ENCODE data around the gene TRAF3IP1. TPM values are rescaled to one million over a fixed set of nuclear protein-coding genes. Genes with fewer than 3 reads are reported as not detected.
A peak's percentile ranks its signal among the peaks of the same experiment; 100 is the strongest.

Gene TRAF3IP1
- total and polyA plus RNA-seq, 2 of the 13 experiments (the other 11 are each of a cell fraction or from before 2014, with no cell fraction given), result 4.1 to 12.9 TPM

- no peak for TF ChIP-seq ZNF639 (CRISPR knock-in tag; conservative IDR thresholded peaks at IDR 0.05)
- TF ChIP-seq PRDM4 (CRISPR knock-in tag; IDR thresholded peaks at IDR 0.05; ENCODE audit: borderline replicate concordance), result no peak
- no peak for TF ChIP-seq TRIM24 (CRISPR knock-in tag; IDR thresholded peaks at IDR 0.05)
- no peak for TF ChIP-seq PTBP1 (IDR thresholded peaks at IDR 0.05; ENCODE audit: low read depth, low read length, poor library complexity, severe bottlenecking)
- TF ChIP-seq ZNF709 (CRISPR knock-in tag; IDR thresholded peaks at IDR 0.05), result no peak
- TF ChIP-seq LRRFIP1 (CRISPR knock-in tag; conservative IDR thresholded peaks at IDR 0.05), result no peak
- no peak for TF ChIP-seq RFXANK (CRISPR knock-in tag; IDR thresholded peaks at IDR 0.05)
- TF ChIP-seq TFDP1 (CRISPR knock-in tag; IDR thresholded peaks at IDR 0.05; ENCODE audit: borderline replicate concordance), result peak; percentile 78; the same call in 1 of the 2 replicates
- no peak for TF ChIP-seq CREBL2 (CRISPR knock-in tag; IDR thresholded peaks at IDR 0.05; ENCODE audit: borderline replicate concordance)
- TF ChIP-seq CENPX (CRISPR knock-in tag; IDR thresholded peaks at IDR 0.05), result no peak
- peak; percentile 50; the same call in 1 of the 2 replicates for TF ChIP-seq SP4 (CRISPR knock-in tag; IDR thresholded peaks at IDR 0.05)
- no peak for TF ChIP-seq ZBTB46 (CRISPR knock-in tag; IDR thresholded peaks at IDR 0.05; ENCODE audit: borderline replicate concordance)
- TF ChIP-seq ZBTB43 (CRISPR knock-in tag; conservative IDR thresholded peaks at IDR 0.05), result peak; percentile 17; the same call in 1 of the 2 replicates
- peak; percentile 37; the same call in 1 of the 2 replicates for TF ChIP-seq GABPB1 (CRISPR knock-in tag; IDR thresholded peaks at IDR 0.05)
- no peak; the same call in 1 of the 2 replicates for TF ChIP-seq ATF3 (CRISPR knock-in tag; IDR thresholded peaks at IDR 0.05)
- TF ChIP-seq ZNF143 (CRISPR knock-in tag; IDR thresholded peaks at IDR 0.05), result 0 out of 2 replicates have a peak, but pooled peaks have one; percentile 29
- TF ChIP-seq ZNF850 (CRISPR knock-in tag; conservative IDR thresholded peaks at IDR 0.05), result no peak
Observed at GRCh38 chr2:238403632-238404405, 83.5 kb downstream of the TRAF3IP1 start (continued).
